ENCODE data around the gene ULK2. TPM values are rescaled to one million over a fixed set of nuclear protein-coding genes. Genes with fewer than 3 reads are reported as not detected.

ULK2 gene
- total and polyA plus RNA-seq, 2 of the 13 experiments (the other 11 are each of a cell fraction or from before 2014, with no cell fraction given), result 0.01 TPM; not detected in 1

GRCh38 chr17:19857640-19858039, 10.1 kb downstream of the ULK2 start:
- no TSS peak for BruUV-seq (replicated peaks)
- Histone ChIP-seq H3K36me3 (replicated peaks in 1 of 2; ENCODE audit: control insufficient read depth in 1 of 2, insufficient read depth in 2 of 2, low read length in 2 of 2) (no peaks in the 10 kb centered on the region), H3K4me1 (ENCODE audit: insufficient read depth, low read length) (no peaks in the 10 kb centered on the region), H4K20me1 (ENCODE audit: insufficient read depth, low read length) (no peaks in the 10 kb centered on the region), H3K79me2 (ENCODE audit: insufficient read depth, low read length) (no peaks in the 10 kb centered on the region), H3K9ac (ENCODE audit: insufficient read depth, low read depth, low read length) (no peak overlapping the region), H2AFZ (ENCODE audit: low read length) (no peak overlapping the region), H3K27ac (ENCODE audit: extremely low read length, insufficient read depth, low read length) (no peak overlapping the region), H3K9me3 (ENCODE audit: low read length) (no peaks in the 10 kb centered on the region), H3K27me3 (ENCODE audit: control insufficient read depth in 1 of 2, insufficient read depth in 2 of 2, low read length in 2 of 2) (no peaks in the 10 kb centered on the region), H3K4me3 (replicated peaks in 1 of 3; ENCODE audit: insufficient read depth in 1 of 3, low read depth in 2 of 3, low read length in 3 of 3) (no peak overlapping the region), H3K4me2 (ENCODE audit: low read depth, low read length) (no peak overlapping the region)
- DNase-seq (ENCODE audit: low spot score), result no peak
- ATAC-seq, result no peak
- intact Hi-C loops (cut with micrococcal nuclease; ENCODE audit: unreplicated experiment) (no loop called here), in situ Hi-C loops (cut with HindIII; ENCODE audit: extremely low pct_ligation_motif_present, low pct_unique_long_range_greater_than_20kb) (no loop called here)
- ChIA-PET CTCF (ENCODE audit: low intra/inter-chr PET ratio, low total read pairs) (no interaction called here), POLR2A (no interaction called here)
- WGBS (ENCODE audit: low lambda C conversion rate), result 12% methylated on average over 2 of the region's 2 CpGs
- no peak for FAIRE-seq
- TF ChIP-seq POGK (CRISPR knock-in tag; conservative IDR thresholded peaks at IDR 0.05) (no peak), ZNF609 (CRISPR knock-in tag; IDR thresholded peaks at IDR 0.05; ENCODE audit: borderline replicate concordance) (no peak), ZNF275 (CRISPR knock-in tag; IDR thresholded peaks at IDR 0.05; ENCODE audit: borderline replicate concordance) (no peak), ZNF713 (CRISPR knock-in tag; IDR thresholded peaks at IDR 0.05) (no peak), CHCHD3 (CRISPR knock-in tag; IDR thresholded peaks at IDR 0.05) (no peak), ZNF614 (CRISPR knock-in tag; IDR thresholded peaks at IDR 0.05; ENCODE audit: borderline replicate concordance) (no peak), FOXJ3 (CRISPR knock-in tag; IDR thresholded peaks at IDR 0.05; ENCODE audit: borderline replicate concordance) (no peak), ZMYM4 (CRISPR knock-in tag; IDR thresholded peaks at IDR 0.05) (no peak), ATRX (CRISPR knock-in tag; IDR thresholded peaks at IDR 0.05; ENCODE audit: borderline replicate concordance) (no peak), ZNF337 (CRISPR knock-in tag; IDR thresholded peaks at IDR 0.05; ENCODE audit: borderline replicate concordance, low read depth) (no peak), ZMYM2 (CRISPR knock-in tag; IDR thresholded peaks at IDR 0.05) (no peak), ZNF326 (CRISPR knock-in tag; IDR thresholded peaks at IDR 0.05; ENCODE audit: borderline replicate concordance) (no peak), ZNF280D (CRISPR knock-in tag; IDR thresholded peaks at IDR 0.05) (no peak), ZNF670 (CRISPR knock-in tag; IDR thresholded peaks at IDR 0.05; ENCODE audit: borderline replicate concordance) (no peak)

Data from HepG2 (cell line).